Naive thymus-derived CD4-positive, alpha-beta T cell (primary cell): ENCODE measurements around the gene IFNA13. TPM values are rescaled to one million over a fixed set of nuclear protein-coding genes. Genes with fewer than 3 reads are reported as not detected.

Source experiments
- ATAC-seq: fragments of 150-1000 bp; cut with Tn5 transposase; 2 replicates; pipeline ENCODE4 v1.10.0; 2021; ENCODE audit warnings: mild to moderate bottlenecking, moderate library complexity
- CTCF ChIA-PET: fragments of 350-600 bp; sonication (Branson Sonifier 250); formaldehyde crosslinking; loops from one replicate; lab custom pipeline; 2021; ENCODE audit warnings: antibody characterized with exemption; lab: Charles Lee
- POLR2A ChIA-PET: fragments of 350-600 bp; sonication (Branson Sonifier 250); formaldehyde crosslinking; loops from one replicate; lab custom pipeline; 2021; ENCODE audit warnings: antibody characterized with exemption, inconsistent platforms; lab: Charles Lee
- DNase-seq, 9 donors: peaks; one replicate each; pipeline versions ENCODE4 v3.0.0 to v3.0.0-alpha.2; 2020 to 2022; ENCODE audit warnings: mixed read lengths in 1 of 9
- H3K27ac ChIP-seq: one replicate; pipeline ENCODE4 v1.7.0; 2013; ENCODE audit warnings: mild to moderate bottlenecking, low read depth, low read length, moderate library complexity
- H3K27me3 ChIP-seq, 2 donors: one replicate each; pipeline ENCODE4 v1.7.0; 2013; ENCODE audit warnings: low read length in 2 of 2, mild to moderate bottlenecking in 2 of 2, moderate library complexity in 2 of 2; ENCODE audit not compliant: control insufficient read depth in 2 of 2, insufficient read depth in 2 of 2
- H3K36me3 ChIP-seq, 3 experiments: 1 replicate in 2 of 3; 2 replicates in 1 of 3; pipeline ENCODE4 v1.7.0; 2013; ENCODE audit warnings: low read length in 3 of 3, mild to moderate bottlenecking in 3 of 3, moderate library complexity in 1 of 3; ENCODE audit not compliant: insufficient read depth in 3 of 3, control insufficient read depth in 2 of 3
- H3K4me1 ChIP-seq, 2 donors: one replicate each; pipeline ENCODE4 v1.7.0; 2013; ENCODE audit warnings: low read length in 2 of 2, mild to moderate bottlenecking in 2 of 2, moderate library complexity in 1 of 2; ENCODE audit not compliant: control insufficient read depth in 2 of 2, insufficient read depth in 2 of 2
- H3K4me3 ChIP-seq: 2 replicates; pipeline ENCODE4 v1.7.0; 2013; ENCODE audit warnings: mild to moderate bottlenecking, low read length
- H3K9me3 ChIP-seq, 3 experiments: 1 replicate in 2 of 3; 2 replicates in 1 of 3; pipeline ENCODE4 v1.7.0; 2013; ENCODE audit warnings: low read length in 3 of 3; ENCODE audit not compliant: control insufficient read depth in 2 of 3
- H3K27ac Mint-ChIP-seq, 9 donors: one replicate each; pipeline ENCODE4 v1.8.0; 2020 to 2022; ENCODE audit warnings: mixed read lengths in 9 of 9, mild to moderate bottlenecking in 8 of 9, moderate library complexity in 5 of 9, inconsistent platforms in 2 of 9
- H3K27me3 Mint-ChIP-seq, 5 donors: one replicate each; pipeline ENCODE4 v1.8.0; 2021 to 2022; ENCODE audit warnings: mixed read lengths in 5 of 5, mild to moderate bottlenecking in 1 of 5
- H3K36me3 Mint-ChIP-seq, 5 donors: one replicate each; pipeline ENCODE4 v1.8.0; 2020 to 2022; ENCODE audit warnings: mixed read lengths in 5 of 5, mild to moderate bottlenecking in 3 of 5, inconsistent platforms in 1 of 5
- H3K4me1 Mint-ChIP-seq, 7 donors: one replicate each; pipeline ENCODE4 v1.8.0; 2020 to 2022; ENCODE audit warnings: mixed read lengths in 7 of 7, mild to moderate bottlenecking in 3 of 7, inconsistent platforms in 1 of 7
- H3K4me3 Mint-ChIP-seq, 10 donors: one replicate each; pipeline ENCODE4 v1.8.0; 2020 to 2022; ENCODE audit warnings: mild to moderate bottlenecking in 10 of 10, mixed read lengths in 10 of 10, moderate library complexity in 6 of 10, inconsistent platforms in 2 of 10
- H3K9me3 Mint-ChIP-seq, 11 donors: one replicate each; pipeline ENCODE4 v1.8.0; 2020 to 2022; ENCODE audit warnings: mixed read lengths in 11 of 11, mild to moderate bottlenecking in 4 of 11, inconsistent platforms in 1 of 11, moderate library complexity in 1 of 11
- intact Hi-C, 2 donors: fragments of 100-400 bp; cut with micrococcal nuclease; formaldehyde crosslinking; loops; one replicate each; pipeline ENCODE4 v1.15.1; 2023
- polyA plus RNA-seq, 2 donors: library from polyadenylated mRNA; unstranded; fragments of 300-500 nt; fragmentation: Illumina TruSeq; gene quantifications; one replicate each; pipeline ENCODE4 v1.2.3, GENCODE V29; 2021
- total RNA-seq, 6 experiments: library from RNA in 5 of 6; stranded (reverse) in 5 of 6; gene quantifications; 1 replicate in 5 of 6; 2 replicates in 1 of 6; pipeline ENCODE4 v1.2.3 and lab custom pipeline; 2021 to 2026

IFNA13 gene
- total and polyA plus RNA-seq, 7 experiments from 2014 or later, result not detected

GRCh38 chr9:21326526-21327139 is 41.2 kb downstream of the IFNA13 start:
- Mint-ChIP-seq H3K9me3 (no peaks in the 10 kb centered on the region), H3K36me3 (peaks cover 4 to 20% (median 7%) of the 10 kb centered on the region in 5 donors), H3K27me3 (no peaks in the 10 kb centered on the region), H3K4me3 (peak overlapping the region in 4 of 10 donors; percentile 17 to 62 (median 40)), H3K4me1 (peaks cover 32 to 67% (median 55%) of the 10 kb centered on the region in 7 donors), H3K27ac (peak overlapping the region in 3 of 9 donors; percentile 17 to 73 (median 35))
- POLR2A ChIA-PET, result interaction anchor here (0.6 to 1.8 kb wide), 3 partner anchors 8 to 217 kb away, joined by 3 to 10 read pairs (median 4); no protein-coding TSS in a partner anchor
- H3K27me3 ChIP-seq, result no peaks in the 10 kb centered on the region
- no peak overlapping the region for H3K27ac ChIP-seq
- H3K4me3 ChIP-seq, result no peak overlapping the region
- no peaks in the 10 kb centered on the region for H3K9me3 ChIP-seq
- peaks cover 10 to 23% of the 10 kb centered on the region in 2 donors for H3K4me1 ChIP-seq
- CTCF ChIA-PET, result interaction anchor here (0.5 to 2.7 kb wide), 28 partner anchors 8 to 1403 kb away, joined by 3 to 54 read pairs (median 4); partner anchors contain the start of gene KLHL9
- ATAC-seq (peak; percentile 95), DNase-seq (peak in 7 of 9 donors; percentile 31 to 67 (median 56))
- peaks cover 0 to 20% (median 0%) of the 10 kb centered on the region in 3 experiments for H3K36me3 ChIP-seq
- intact Hi-C loops, result loop anchor here (1.0 to 5.0 kb wide), 12 partner anchors 9 to 711 kb away; partner anchors contain the start of gene KLHL9 (in 1 of the 2)

- H3K27ac Mint-ChIP-seq, result peak overlapping the region in 7 of 9 donors; percentile 12 to 45 (median 18)
- Histone ChIP-seq H3K9me3 (no peaks in the 10 kb centered on the region), H3K4me3 (no peak overlapping the region), H3K27ac (no peak overlapping the region), H3K27me3 (no peaks in the 10 kb centered on the region), H3K36me3 (peaks cover 0 to 26% (median 0%) of the 10 kb centered on the region in 3 experiments), H3K4me1 (peaks cover 9 to 10% of the 10 kb centered on the region in 2 donors)
- H3K4me3 Mint-ChIP-seq, result no peak overlapping the region
- peaks cover 17 to 45% (median 34%) of the 10 kb centered on the region in 7 donors for H3K4me1 Mint-ChIP-seq
- H3K9me3 Mint-ChIP-seq, result no peaks in the 10 kb centered on the region
- intact Hi-C loops, result no loop called here
- DNase-seq, result no peak
- ChIA-PET POLR2A (interaction anchor here (0.8 kb wide), 1 partner anchor 10 kb away, joined by 3 read pairs; no protein-coding TSS in a partner anchor), CTCF (interaction anchor here (0.6 to 2.8 kb wide), 8 partner anchors 11 to 465 kb away, joined by 3 to 8 read pairs (median 4); partner anchors contain the start of gene KLHL9)
- H3K27me3 Mint-ChIP-seq, result no peaks in the 10 kb centered on the region
- H3K36me3 Mint-ChIP-seq, result peaks cover 3 to 20% (median 6%) of the 10 kb centered on the region in 5 donors
- peak; percentile 32 for ATAC-seq
Measured at GRCh38 chr9:21324047-21324446, 43.8 kb downstream of the IFNA13 start.

GRCh38 chr9:21322911-21323461 is 44.9 kb downstream of the IFNA13 start:
- no peak for DNase-seq
- no peak overlapping the region for H3K27ac ChIP-seq
- peaks cover 0 to 26% (median 0%) of the 10 kb centered on the region in 3 experiments for H3K36me3 ChIP-seq
- Mint-ChIP-seq H3K27ac (peak overlapping the region in 4 of 9 donors; percentile 7 to 32 (median 12)), H3K27me3 (no peaks in the 10 kb centered on the region), H3K4me3 (no peak overlapping the region), H3K4me1 (peaks cover 14 to 39% (median 33%) of the 10 kb centered on the region in 7 donors), H3K36me3 (peaks cover 3 to 19% (median 6%) of the 10 kb centered on the region in 5 donors), H3K9me3 (no peaks in the 10 kb centered on the region)
- POLR2A ChIA-PET, result no interaction called here
- no peak overlapping the region for H3K4me3 ChIP-seq
- H3K4me1 ChIP-seq, result peaks cover 1 to 9% of the 10 kb centered on the region in 2 donors
- intact Hi-C loops, result loop anchor here in 1 of 2 donors (2.0 kb wide), 1 partner anchor 14 kb away; no protein-coding TSS in a partner anchor
- ATAC-seq, result no peak
- no peaks in the 10 kb centered on the region for H3K27me3 ChIP-seq
- CTCF ChIA-PET, result interaction anchor here (0.6 to 2.8 kb wide), 5 partner anchors 12 to 181 kb away, joined by 3 to 8 read pairs (median 3); partner anchors contain the start of gene KLHL9
- no peaks in the 10 kb centered on the region for H3K9me3 ChIP-seq

GRCh38 chr9:21320465-21320864 is 47.4 kb downstream of the IFNA13 start:
- Histone ChIP-seq H3K36me3 (peaks cover 0 to 26% (median 0%) of the 10 kb centered on the region in 3 experiments), H3K9me3 (no peaks in the 10 kb centered on the region), H3K4me1 (no peaks in the 10 kb centered on the region), H3K27me3 (no peaks in the 10 kb centered on the region), H3K27ac (no peak overlapping the region), H3K4me3 (no peak overlapping the region)
- Mint-ChIP-seq H3K27ac (peak overlapping the region in 7 of 9 donors; percentile 2 to 87 (median 56)), H3K36me3 (peaks cover 3 to 19% (median 6%) of the 10 kb centered on the region in 5 donors), H3K27me3 (peaks cover 0 to 10% (median 0%) of the 10 kb centered on the region in 5 donors), H3K4me3 (no peak overlapping the region), H3K4me1 (peaks cover 4 to 16% (median 12%) of the 10 kb centered on the region in 7 donors), H3K9me3 (no peaks in the 10 kb centered on the region)
- ChIA-PET CTCF (interaction anchor here (0.7 to 0.8 kb wide), 2 partner anchors 77 to 652 kb away, joined by 3 to 4 read pairs; no protein-coding TSS in a partner anchor), POLR2A (interaction anchor here (0.7 kb wide), 1 partner anchor 724 kb away, joined by 3 read pairs; no protein-coding TSS in a partner anchor)
- no peak for DNase-seq
- no peak for ATAC-seq
- intact Hi-C loops, result no loop called here

GRCh38 chr9:21317956-21318923 is 49.6 kb downstream of the IFNA13 start:
- Mint-ChIP-seq H3K36me3 (peaks cover 0 to 8% (median 4%) of the 10 kb centered on the region in 5 donors), H3K9me3 (no peaks in the 10 kb centered on the region), H3K4me3 (no peak overlapping the region), H3K27ac (peak overlapping the region in 2 of 9 donors; percentile 54), H3K4me1 (peaks cover 4 to 6% (median 5%) of the 10 kb centered on the region in 7 donors), H3K27me3 (peaks cover 0 to 21% (median 0%) of the 10 kb centered on the region in 5 donors)
- intact Hi-C loops, result loop anchor here (1.0 to 5.0 kb wide), 8 partner anchors 17 to 471 kb away; partner anchors contain the start of gene KLHL9 (in 1 of the 2)
- no peaks in the 10 kb centered on the region for H3K27me3 ChIP-seq
- peak; percentile 84 for ATAC-seq
- no peaks in the 10 kb centered on the region for H3K9me3 ChIP-seq
- peak in 6 of 9 donors; percentile 16 to 39 (median 28) for DNase-seq
- H3K4me1 ChIP-seq, result no peaks in the 10 kb centered on the region
- ChIA-PET CTCF (interaction anchor here (0.9 to 2.7 kb wide), 6 partner anchors 8 to 138 kb away, joined by 3 to 9 read pairs (median 5); no protein-coding TSS in a partner anchor), POLR2A (no interaction called here)
- no peak overlapping the region for H3K4me3 ChIP-seq
- H3K27ac ChIP-seq, result no peak overlapping the region
- H3K36me3 ChIP-seq, result peaks cover 0 to 17% (median 0%) of the 10 kb centered on the region in 3 experiments
